Kidney (tissue), 14 donors: Measurements from ENCODE around the gene HAL. TPM values are rescaled to one million over a fixed set of nuclear protein-coding genes. Genes with fewer than 3 reads are reported as not detected.

ENCODE experiments used
- DNase-seq, 5 donors: peaks; one replicate each; pipeline ENCODE4 v3.0.0-alpha.2; 2013 to 2020
- FAIRE-seq: peaks from 2 replicates; lab custom pipeline; 2012; peaks lifted over from hg19 to GRCh38; lab: Jason Lieb, UNC
- H3K27ac ChIP-seq, 2 donors: one replicate each; pipeline ENCODE4 v1.7.0; 2013; ENCODE audit warnings: low read depth in 2 of 2, low read length in 2 of 2, inconsistent platforms in 1 of 2
- H3K27me3 ChIP-seq: one replicate; pipeline ENCODE4 v1.7.1; 2013; ENCODE audit warnings: low read length, inconsistent platforms; ENCODE audit not compliant: control insufficient read depth, insufficient read depth
- H3K36me3 ChIP-seq, 3 donors: one replicate each; pipeline versions ENCODE4 v1.7.0 to v1.7.1; 2013; ENCODE audit warnings: low read length in 3 of 3, control low read depth in 1 of 3, inconsistent platforms in 1 of 3; ENCODE audit not compliant: insufficient read depth in 3 of 3, control insufficient read depth in 2 of 3
- H3K4me1 ChIP-seq, 3 donors: one replicate each; pipeline versions ENCODE4 v1.7.0 to v1.7.1; 2013; ENCODE audit warnings: low read length in 3 of 3, inconsistent platforms in 1 of 3, low read depth in 1 of 3; ENCODE audit not compliant: control insufficient read depth in 2 of 3, insufficient read depth in 2 of 3
- H3K4me3 ChIP-seq, 3 donors: one replicate each; pipeline versions ENCODE4 v1.7.0 to v1.8.1; 2013; ENCODE audit warnings: low read length in 3 of 3, control low read depth in 1 of 3, inconsistent platforms in 1 of 3
- H3K9ac ChIP-seq, 3 donors: one replicate each; pipeline versions ENCODE4 v1.7.0 to v1.7.1; 2013; ENCODE audit warnings: low read length in 3 of 3, control low read depth in 1 of 3, inconsistent platforms in 1 of 3
- H3K9me3 ChIP-seq, 3 donors: one replicate each; pipeline versions ENCODE4 v1.7.0 to v1.7.1; 2013; ENCODE audit warnings: low read length in 3 of 3, control low read depth in 1 of 3, inconsistent platforms in 1 of 3; ENCODE audit not compliant: control insufficient read depth in 2 of 3, insufficient read depth in 1 of 3
- intact Hi-C: fragments of 100-400 bp; cut with DNase I; formaldehyde crosslinking; loops from one replicate; pipeline ENCODE4 v1.11.1; 2022
- polyA plus RNA-seq: library from polyadenylated mRNA; stranded (reverse); fragments of 350-450 nt; fragmentation: Illumina TruSeq; extraction: RNeasy Lipid Tissue Mini Kit (QIAGEN cat#74804); gene quantifications from one replicate; pipeline ENCODE4 v1.2.3, GENCODE V29; 2014; ENCODE audit warnings: low read depth, low replicate concordance; ENCODE audit not compliant: insufficient read depth
- total RNA-seq: library from RNA; stranded (reverse); fragmentation: NEBNext Ultra II Directional; extraction: Animal tissue kit (Norgen Biotek cat#: 25700); gene quantifications from one replicate; pipeline ENCODE4 v1.2.1, GENCODE V29; 2021
- TF ChIP-seq, protein P1 (sequence below): IDR thresholded peaks from 3 replicates; pipeline ENCODE4 v1.5.1; 2012; ENCODE audit warnings: mild to moderate bottlenecking, moderate library complexity, borderline replicate concordance; ENCODE audit not compliant: insufficient read depth; ENCODE audit errors: extremely low read depth
- donor health status: control.
- donor health status: control.
- donor health status: control.
- donor health status: control.
- donor health status: control.
- donor health status: DM: yes; HTN: yes; CAD: no.
- donor health status: Normal renal cell carcinoma (clear cell type).

Gene HAL
- total and polyA plus RNA-seq, 2 donors from 2014 or later, result 0.88 TPM; not detected in 1

DNA sequence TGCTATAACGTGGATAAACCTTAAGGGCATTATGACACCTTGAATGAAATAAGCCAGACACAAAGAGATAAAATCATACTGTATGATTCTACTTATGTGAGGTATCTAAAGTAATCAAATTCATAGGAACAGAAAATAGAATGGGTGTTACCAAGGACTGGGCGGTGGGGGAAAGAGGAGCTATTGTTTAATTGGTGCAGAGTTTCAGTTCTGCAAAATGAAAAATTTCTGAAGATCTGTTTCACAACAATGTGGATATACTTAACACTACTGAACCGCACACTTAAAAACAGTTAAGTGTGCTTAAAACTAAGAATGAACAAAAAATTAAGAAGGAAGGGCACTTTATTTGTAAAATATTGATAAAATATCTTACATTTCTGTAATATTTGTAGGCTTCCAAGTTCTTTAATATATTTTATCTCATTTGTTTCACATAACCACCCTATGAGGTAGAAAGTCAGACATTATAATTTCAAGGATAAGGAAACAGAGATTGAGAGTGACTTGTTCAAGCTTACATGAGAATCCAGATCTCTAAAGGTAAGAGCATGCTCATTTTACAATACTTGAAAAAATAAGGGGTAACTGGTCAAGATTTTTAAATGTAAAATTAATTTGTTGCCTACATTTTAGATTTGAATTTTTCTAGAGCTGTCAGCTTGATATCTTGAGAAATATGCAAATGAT is 24.3 kb upstream of the HAL start:
- Histone ChIP-seq H3K9me3 (no peaks in the 10 kb centered on the region), H3K9ac (no peak overlapping the region), H3K4me3 (no peak overlapping the region), H3K27ac (no peak overlapping the region), H3K4me1 (no peaks in the 10 kb centered on the region), H3K36me3 (peaks cover 3 to 30% (median 17%) of the 10 kb centered on the region in 3 donors), H3K27me3 (no peaks in the 10 kb centered on the region)
- DNase-seq, result no peak
- TF ChIP-seq, protein P1, sequence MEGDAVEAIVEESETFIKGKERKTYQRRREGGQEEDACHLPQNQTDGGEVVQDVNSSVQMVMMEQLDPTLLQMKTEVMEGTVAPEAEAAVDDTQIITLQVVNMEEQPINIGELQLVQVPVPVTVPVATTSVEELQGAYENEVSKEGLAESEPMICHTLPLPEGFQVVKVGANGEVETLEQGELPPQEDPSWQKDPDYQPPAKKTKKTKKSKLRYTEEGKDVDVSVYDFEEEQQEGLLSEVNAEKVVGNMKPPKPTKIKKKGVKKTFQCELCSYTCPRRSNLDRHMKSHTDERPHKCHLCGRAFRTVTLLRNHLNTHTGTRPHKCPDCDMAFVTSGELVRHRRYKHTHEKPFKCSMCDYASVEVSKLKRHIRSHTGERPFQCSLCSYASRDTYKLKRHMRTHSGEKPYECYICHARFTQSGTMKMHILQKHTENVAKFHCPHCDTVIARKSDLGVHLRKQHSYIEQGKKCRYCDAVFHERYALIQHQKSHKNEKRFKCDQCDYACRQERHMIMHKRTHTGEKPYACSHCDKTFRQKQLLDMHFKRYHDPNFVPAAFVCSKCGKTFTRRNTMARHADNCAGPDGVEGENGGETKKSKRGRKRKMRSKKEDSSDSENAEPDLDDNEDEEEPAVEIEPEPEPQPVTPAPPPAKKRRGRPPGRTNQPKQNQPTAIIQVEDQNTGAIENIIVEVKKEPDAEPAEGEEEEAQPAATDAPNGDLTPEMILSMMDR, result no peak
- no peak for FAIRE-seq
- intact Hi-C loops, result no loop called here

DNA sequence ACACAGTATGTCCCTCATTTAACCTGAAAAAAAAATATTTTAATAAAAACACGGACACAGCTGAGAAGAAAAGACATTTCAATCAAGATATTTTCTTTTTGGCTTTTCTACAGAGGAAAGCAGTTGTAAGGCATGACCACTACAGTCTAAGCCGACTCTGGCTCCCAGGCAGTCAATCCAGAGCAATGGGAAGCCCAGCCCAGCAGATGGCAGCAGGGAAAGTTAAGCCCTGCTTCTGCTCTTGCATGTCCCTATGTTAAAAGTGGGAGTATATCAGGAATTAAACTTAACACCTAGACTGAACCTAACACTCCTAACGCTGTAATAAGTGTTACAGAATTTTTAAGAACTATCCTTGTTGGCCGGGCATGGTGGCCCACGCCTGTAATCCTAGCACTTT is 19.5 kb upstream of the HAL start:
- intact Hi-C loops, result no loop called here
- TF ChIP-seq, protein P1, result peak; percentile 35
- no peak overlapping the region for H3K9ac ChIP-seq
- H3K36me3 ChIP-seq, result peaks cover 9 to 27% (median 14%) of the 10 kb centered on the region in 3 donors
- no peak for FAIRE-seq
- no peaks in the 10 kb centered on the region for H3K9me3 ChIP-seq
- DNase-seq, result peak in 4 of 5 donors; percentile 16 to 59 (median 44)
- H3K27ac ChIP-seq, result no peak overlapping the region
- no peak overlapping the region for H3K4me3 ChIP-seq
- H3K4me1 ChIP-seq, result no peaks in the 10 kb centered on the region
- H3K27me3 ChIP-seq, result no peaks in the 10 kb centered on the region

DNA sequence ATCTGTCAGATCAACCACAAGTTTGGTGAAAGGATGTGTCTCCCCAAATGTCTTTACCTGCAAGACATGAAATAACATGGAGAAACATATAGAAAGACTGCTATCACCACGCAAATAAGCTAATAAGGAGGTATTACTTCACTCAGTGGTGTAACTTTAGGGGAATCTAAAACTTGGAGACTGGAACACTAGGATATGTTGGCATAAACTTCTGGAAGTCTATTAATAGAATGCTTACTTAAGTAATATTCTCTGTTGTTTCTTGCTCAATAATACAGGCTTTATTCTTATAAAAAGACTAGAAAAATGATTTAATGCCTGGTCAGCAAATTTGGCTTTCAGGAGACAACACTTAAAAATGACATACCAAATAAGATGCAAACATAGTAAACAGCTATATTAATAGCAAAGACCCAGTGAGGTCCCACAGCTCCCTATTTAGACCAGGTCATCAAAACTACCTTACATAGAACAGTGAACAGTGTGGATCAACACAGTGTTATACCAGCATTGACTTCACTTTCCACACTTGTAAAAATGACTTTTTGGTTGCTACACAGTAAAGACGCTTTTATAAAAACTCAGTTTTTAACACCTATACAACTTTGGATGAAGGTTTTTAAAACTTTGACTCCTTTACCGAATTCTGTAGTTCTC is 18.9 kb upstream of the HAL start:
- TF ChIP-seq, protein P1, result no peak
- H3K36me3 ChIP-seq, result peaks cover 9 to 33% (median 17%) of the 10 kb centered on the region in 3 donors
- no peak overlapping the region for H3K9ac ChIP-seq
- H3K27me3 ChIP-seq, result no peaks in the 10 kb centered on the region
- no peak overlapping the region for H3K27ac ChIP-seq
- H3K4me1 ChIP-seq, result no peaks in the 10 kb centered on the region
- no peak for FAIRE-seq
- no peak for DNase-seq
- no peak overlapping the region for H3K4me3 ChIP-seq
- intact Hi-C loops, result no loop called here
- no peaks in the 10 kb centered on the region for H3K9me3 ChIP-seq
